ENCODE measurements around the gene UBP1.

- TF ChIP-seq CTCF (IDR thresholded peaks at IDR 0.05) (no peak), EP300 (IDR thresholded peaks at IDR 0.05) (no peak), POLR2AphosphoS5 (IDR thresholded peaks at IDR 0.05) (no peak), POLR2A (IDR thresholded peaks at IDR 0.05) (no peak)
Measured at GRCh38 chr3:33417066-33417673, 23.0 kb downstream of the UBP1 start.

Measured in gastroesophageal sphincter (tissue), 3 donors.